Measurements from ENCODE around the gene CHD5. TPM values are rescaled to one million over a fixed set of nuclear protein-coding genes. Genes with fewer than 3 reads are reported as not detected.

Gene CHD5
- total and polyA plus RNA-seq, 2 experiments from 2014 or later, result 0.10 to 0.11 TPM

GRCh38 chr1:6130596-6130995, 49.5 kb downstream of the CHD5 start:
- Histone ChIP-seq H3K9me3 (ENCODE audit: low read depth) (no peaks in the 10 kb centered on the region), H3F3A (ENCODE audit: insufficient read depth) (no peaks in the 10 kb centered on the region), H3K4me3 (no peak overlapping the region), H3K4me2 (ENCODE audit: unreplicated experiment) (no peak overlapping the region), H3K9me2 (ENCODE audit: insufficient read depth) (no peaks in the 10 kb centered on the region), H3K27ac (no peak overlapping the region), H3K9ac (no peak overlapping the region), H2AFZ (no peak overlapping the region), H4K20me1 (ENCODE audit: insufficient read depth) (no peaks in the 10 kb centered on the region), H3K36me3 (ENCODE audit: low read depth) (no peaks in the 10 kb centered on the region), H3K27me3 (replicated peaks; ENCODE audit: insufficient read depth) (no peaks in the 10 kb centered on the region), H3K4me1 (ENCODE audit: insufficient read depth) (no peaks in the 10 kb centered on the region), H3K79me2 (ENCODE audit: insufficient read depth) (no peaks in the 10 kb centered on the region)
- TF ChIP-seq EZH2phosphoT487 (IDR thresholded peaks at IDR 0.05; ENCODE audit: insufficient read depth, low read depth), result no peak
- in situ Hi-C loops (cut with MboI), result no loop called here
- WGBS, 2 experiments (ENCODE audit: low coverage in 1 of 2, low lambda C conversion rate in 2 of 2, missing lambda C conversion rate in 2 of 2), result 40 to 51% methylated on average over 7 of the region's 7 CpGs
- DNase-seq, result no peak

- H3K9me2 ChIP-seq (ENCODE audit: insufficient read depth), result no peaks in the 10 kb centered on the region
- H3K4me2 ChIP-seq (ENCODE audit: unreplicated experiment), result no peak overlapping the region
- in situ Hi-C loops (cut with MboI), result no loop called here
- H3F3A ChIP-seq (ENCODE audit: insufficient read depth), result no peaks in the 10 kb centered on the region
- no peaks in the 10 kb centered on the region for H3K4me1 ChIP-seq (ENCODE audit: insufficient read depth)
- H3K79me2 ChIP-seq (ENCODE audit: insufficient read depth), result no peaks in the 10 kb centered on the region
- TF ChIP-seq EZH2phosphoT487 (IDR thresholded peaks at IDR 0.05; ENCODE audit: insufficient read depth, low read depth) (no peak), EZH2 (IDR thresholded peaks at IDR 0.05; ENCODE audit: insufficient read depth, poor library complexity, severe bottlenecking) (no peak)
- no peak for DNase-seq
- H3K9me3 ChIP-seq (ENCODE audit: low read depth), result no peaks in the 10 kb centered on the region
- H3K9ac ChIP-seq, result no peak overlapping the region
- H3K4me3 ChIP-seq, result no peak overlapping the region
- no peak overlapping the region for H2AFZ ChIP-seq
- 61 to 63% methylated on average over 9 to 11 of the region's 11 CpGs for WGBS, 2 experiments (ENCODE audit: low coverage in 1 of 2, low lambda C conversion rate in 2 of 2, missing lambda C conversion rate in 2 of 2)
- no peaks in the 10 kb centered on the region for H4K20me1 ChIP-seq (ENCODE audit: insufficient read depth)
- H3K27me3 ChIP-seq (replicated peaks; ENCODE audit: insufficient read depth), result no peaks in the 10 kb centered on the region
- H3K27ac ChIP-seq, result no peak overlapping the region
- no peaks in the 10 kb centered on the region for H3K36me3 ChIP-seq (ENCODE audit: low read depth)
These were observed 50.1 kb downstream of the CHD5 start for GRCh38 chr1:6130036-6130435.

GRCh38 chr1:6129313-6129712, 50.8 kb downstream of the CHD5 start:
- no peak for DNase-seq
- Histone ChIP-seq H3K9me3 (ENCODE audit: low read depth) (no peaks in the 10 kb centered on the region), H4K20me1 (ENCODE audit: insufficient read depth) (no peaks in the 10 kb centered on the region), H3K4me2 (ENCODE audit: unreplicated experiment) (no peak overlapping the region), H3K4me3 (no peak overlapping the region), H3K79me2 (ENCODE audit: insufficient read depth) (no peaks in the 10 kb centered on the region), H3K9me2 (ENCODE audit: insufficient read depth) (no peaks in the 10 kb centered on the region), H3K9ac (no peak overlapping the region), H3K36me3 (ENCODE audit: low read depth) (no peaks in the 10 kb centered on the region), H3K27ac (no peak overlapping the region), H3K4me1 (ENCODE audit: insufficient read depth) (no peaks in the 10 kb centered on the region), H3F3A (ENCODE audit: insufficient read depth) (no peaks in the 10 kb centered on the region), H3K27me3 (replicated peaks; ENCODE audit: insufficient read depth) (no peaks in the 10 kb centered on the region), H2AFZ (no peak overlapping the region)
- in situ Hi-C loops (cut with MboI), result no loop called here
- TF ChIP-seq EZH2phosphoT487 (IDR thresholded peaks at IDR 0.05; ENCODE audit: insufficient read depth, low read depth), result no peak
- WGBS, 2 experiments (ENCODE audit: low coverage in 1 of 2, low lambda C conversion rate in 2 of 2, missing lambda C conversion rate in 2 of 2), result 79 to 81% methylated on average over 9 of the region's 9 CpGs

GRCh38 chr1:6128276-6129081, 51.6 kb downstream of the CHD5 start:
- no peaks in the 10 kb centered on the region for H4K20me1 ChIP-seq (ENCODE audit: insufficient read depth)
- H3K9ac ChIP-seq, result no peak overlapping the region
- no peaks in the 10 kb centered on the region for H3K9me3 ChIP-seq (ENCODE audit: low read depth)
- no peaks in the 10 kb centered on the region for H3F3A ChIP-seq (ENCODE audit: insufficient read depth)
- no peaks in the 10 kb centered on the region for H3K27me3 ChIP-seq (replicated peaks; ENCODE audit: insufficient read depth)
- no peak for DNase-seq
- no peaks in the 10 kb centered on the region for H3K79me2 ChIP-seq (ENCODE audit: insufficient read depth)
- no peak overlapping the region for H3K4me3 ChIP-seq
- no peaks in the 10 kb centered on the region for H3K36me3 ChIP-seq (ENCODE audit: low read depth)
- TF ChIP-seq EZH2phosphoT487 (IDR thresholded peaks at IDR 0.05; ENCODE audit: insufficient read depth, low read depth) (no peak), EZH2 (IDR thresholded peaks at IDR 0.05; ENCODE audit: insufficient read depth, poor library complexity, severe bottlenecking) (no peak)
- WGBS, 2 experiments (ENCODE audit: low coverage in 1 of 2, low lambda C conversion rate in 2 of 2, missing lambda C conversion rate in 2 of 2), result 89 to 93% methylated on average over 33 to 34 of the region's 34 CpGs
- H3K9me2 ChIP-seq (ENCODE audit: insufficient read depth), result no peaks in the 10 kb centered on the region
- no peak overlapping the region for H3K4me2 ChIP-seq (ENCODE audit: unreplicated experiment)
- no peaks in the 10 kb centered on the region for H3K4me1 ChIP-seq (ENCODE audit: insufficient read depth)
- no peak overlapping the region for H2AFZ ChIP-seq
- in situ Hi-C loops (cut with MboI), result no loop called here
- no peak overlapping the region for H3K27ac ChIP-seq

Data from GM23248 (cell line).